Measurements from ENCODE around the gene P4HB. TPM values are rescaled to one million over a fixed set of nuclear protein-coding genes. Genes with fewer than 3 reads are reported as not detected.

P4HB gene
- total RNA-seq, 1 donor = 1,240 TPM

GRCh38 chr17:81813861-81814683 is 46.3 kb downstream of the P4HB start:
- Histone ChIP-seq H2AFZ (ENCODE audit: low read length) (no peak overlapping the region), H3K4me2 (ENCODE audit: insufficient read depth, low read length) (no peak overlapping the region), H3K36me3 (ENCODE audit: insufficient read depth, low read length) (no peaks in the 10 kb centered on the region), H3K9me3 (ENCODE audit: low read depth, low read length) (no peaks in the 10 kb centered on the region), H3K79me2 (ENCODE audit: insufficient read depth, low read length) (no peaks in the 10 kb centered on the region), H3K4me3 (ENCODE audit: insufficient read depth, low read length) (no peak overlapping the region), H3K27me3 (ENCODE audit: insufficient read depth, low read length) (peaks cover 6% of the 10 kb centered on the region), H3K4me1 (ENCODE audit: insufficient read depth, low read length) (no peaks in the 10 kb centered on the region), H4K20me1 (ENCODE audit: insufficient read depth, low read length) (no peaks in the 10 kb centered on the region), H3K27ac (ENCODE audit: low read depth, low read length) (no peak overlapping the region)
- TF ChIP-seq CTCF (IDR thresholded peaks at IDR 0.05; ENCODE audit: extremely low read depth, low read depth, low read length) = no peak
- no peak for DNase-seq (ENCODE audit: insufficient read length, low spot score, missing footprints)

- Histone ChIP-seq H3K27ac (ENCODE audit: low read depth, low read length) (no peak overlapping the region), H3K27me3 (ENCODE audit: insufficient read depth, low read length) (peaks cover 9% of the 10 kb centered on the region), H2AFZ (ENCODE audit: low read length) (no peak overlapping the region), H3K4me3 (ENCODE audit: insufficient read depth, low read length) (no peak overlapping the region), H3K4me2 (ENCODE audit: insufficient read depth, low read length) (no peak overlapping the region), H3K4me1 (ENCODE audit: insufficient read depth, low read length) (no peaks in the 10 kb centered on the region), H3K79me2 (ENCODE audit: insufficient read depth, low read length) (no peaks in the 10 kb centered on the region), H3K36me3 (ENCODE audit: insufficient read depth, low read length) (no peaks in the 10 kb centered on the region), H4K20me1 (ENCODE audit: insufficient read depth, low read length) (no peaks in the 10 kb centered on the region), H3K9me3 (ENCODE audit: low read depth, low read length) (no peaks in the 10 kb centered on the region)
- TF ChIP-seq CTCF (IDR thresholded peaks at IDR 0.05; ENCODE audit: extremely low read depth, low read depth, low read length) = no peak
- DNase-seq (ENCODE audit: insufficient read length, low spot score, missing footprints) = no peak
Observed at GRCh38 chr17:81813371-81813684, 47.0 kb downstream of the P4HB start.

GRCh38 chr17:81812571-81813370 is 47.6 kb downstream of the P4HB start:
- no peak for TF ChIP-seq CTCF (IDR thresholded peaks at IDR 0.05; ENCODE audit: extremely low read depth, low read depth, low read length)
- Histone ChIP-seq H3K4me2 (ENCODE audit: insufficient read depth, low read length) (no peak overlapping the region), H3K79me2 (ENCODE audit: insufficient read depth, low read length) (no peaks in the 10 kb centered on the region), H3K27ac (ENCODE audit: low read depth, low read length) (no peak overlapping the region), H3K9me3 (ENCODE audit: low read depth, low read length) (no peaks in the 10 kb centered on the region), H3K36me3 (ENCODE audit: insufficient read depth, low read length) (no peaks in the 10 kb centered on the region), H3K4me3 (ENCODE audit: insufficient read depth, low read length) (no peak overlapping the region), H2AFZ (ENCODE audit: low read length) (no peak overlapping the region), H4K20me1 (ENCODE audit: insufficient read depth, low read length) (no peaks in the 10 kb centered on the region), H3K4me1 (ENCODE audit: insufficient read depth, low read length) (no peaks in the 10 kb centered on the region), H3K27me3 (ENCODE audit: insufficient read depth, low read length) (peaks cover 12% of the 10 kb centered on the region)
- no peak for DNase-seq (ENCODE audit: insufficient read length, low spot score, missing footprints)
